Thyroid gland (tissue), 4 donors: ENCODE data around the gene TBC1D13. TPM values are rescaled to one million over a fixed set of nuclear protein-coding genes. Genes with fewer than 3 reads are reported as not detected.
A peak's percentile ranks its signal among the peaks of the same experiment; 100 is the strongest.

Experiments used
- DNase-seq, 2 donors: peaks; one replicate each; pipeline ENCODE4 v3.0.0-alpha.2; 2019
- H3K27ac ChIP-seq, 3 donors: fragments of 200-600 bp; sonication (generic); 1 replicate in 2 of 3; 2 replicates in 1 of 3; pipeline ENCODE4 v1.5.1; 2016 to 2019; ENCODE audit warnings: mild to moderate bottlenecking in 1 of 3, moderate library complexity in 1 of 3
- H3K27me3 ChIP-seq: fragments of 200-600 bp; sonication (generic); one replicate; pipeline ENCODE4 v1.5.1; 2019
- H3K36me3 ChIP-seq, 2 donors: fragments of 200-600 bp; sonication (generic); one replicate each; pipeline ENCODE4 v1.5.1; 2016 to 2019
- H3K4me1 ChIP-seq, 2 donors: fragments of 200-600 bp; sonication (generic); one replicate each; pipeline ENCODE4 v1.5.1; 2017 to 2019
- H3K4me3 ChIP-seq, 3 donors: fragments of 200-600 bp; sonication (generic); replicated peaks in 1 of 3; 1 replicate in 2 of 3; 2 replicates in 1 of 3; pipeline ENCODE4 v1.5.1; 2016; ENCODE audit warnings: mild to moderate bottlenecking in 1 of 3
- H3K9me3 ChIP-seq: fragments of 200-600 bp; sonication (generic); one replicate; pipeline ENCODE4 v1.5.1; 2017
- POLR2A ChIP-seq, 2 donors: fragments of 450-650 bp; IDR thresholded peaks; one replicate each; pipeline ENCODE4 v1.6.1; 2017; ENCODE audit warnings: antibody characterized with exemption in 2 of 2, mild to moderate bottlenecking in 2 of 2, moderate library complexity in 1 of 2
- WGBS, 2 donors: methylation state at CpG; one replicate each; pipeline ENCODE4 v1.1.5; 2017; 5-methylcytosine and 5-hydroxymethylcytosine counted together
- intact Hi-C: fragments of 100-400 bp; cut with DNase I; formaldehyde crosslinking; loops from one replicate; pipeline ENCODE4 v1.15.1; 2023
- total RNA-seq, 4 donors: library from RNA; depleted of rRNA; stranded (reverse); fragments of >200 nt; gene quantifications; one replicate each; pipeline ENCODE4 v1.2.3, GENCODE V29; 2016
- TF ChIP-seq, protein P1 (sequence below), 6 experiments: fragments of 200-600 bp in 3 of 6; fragments of 450-650 bp in 3 of 6; sonication (generic) in 3 of 6; IDR thresholded peaks; one replicate each; pipeline ENCODE4 v1.5.1; 2016 to 2019; ENCODE audit warnings: antibody characterized with exemption in 6 of 6, mild to moderate bottlenecking in 2 of 6, inconsistent platforms in 1 of 6, moderate library complexity in 1 of 6

Gene TBC1D13
- total RNA-seq, 4 donors from 2014 or later, result 18.6 to 32.1 (median 27.6) TPM

DNA sequence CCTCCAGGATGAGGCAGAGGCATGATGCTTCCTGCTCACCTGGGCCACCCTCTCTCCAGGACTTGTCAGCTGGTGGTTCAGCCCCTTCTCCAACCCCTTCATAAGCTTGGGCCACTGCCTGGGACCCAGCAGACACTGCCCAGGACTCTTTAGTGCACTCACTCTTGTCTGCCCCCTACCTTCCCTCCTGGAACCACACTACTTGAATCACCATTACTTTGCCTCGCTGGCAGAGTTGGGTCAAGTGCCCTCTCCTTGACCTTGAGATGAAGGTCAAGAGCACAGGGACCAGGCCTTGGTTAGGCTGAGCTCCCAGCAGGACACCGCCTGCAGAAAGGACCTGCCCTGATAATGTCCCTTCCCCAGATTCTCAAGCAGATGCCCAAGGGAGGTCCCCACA lies 22.8 kb downstream of the TBC1D13 start:
- TF ChIP-seq, protein P1, sequence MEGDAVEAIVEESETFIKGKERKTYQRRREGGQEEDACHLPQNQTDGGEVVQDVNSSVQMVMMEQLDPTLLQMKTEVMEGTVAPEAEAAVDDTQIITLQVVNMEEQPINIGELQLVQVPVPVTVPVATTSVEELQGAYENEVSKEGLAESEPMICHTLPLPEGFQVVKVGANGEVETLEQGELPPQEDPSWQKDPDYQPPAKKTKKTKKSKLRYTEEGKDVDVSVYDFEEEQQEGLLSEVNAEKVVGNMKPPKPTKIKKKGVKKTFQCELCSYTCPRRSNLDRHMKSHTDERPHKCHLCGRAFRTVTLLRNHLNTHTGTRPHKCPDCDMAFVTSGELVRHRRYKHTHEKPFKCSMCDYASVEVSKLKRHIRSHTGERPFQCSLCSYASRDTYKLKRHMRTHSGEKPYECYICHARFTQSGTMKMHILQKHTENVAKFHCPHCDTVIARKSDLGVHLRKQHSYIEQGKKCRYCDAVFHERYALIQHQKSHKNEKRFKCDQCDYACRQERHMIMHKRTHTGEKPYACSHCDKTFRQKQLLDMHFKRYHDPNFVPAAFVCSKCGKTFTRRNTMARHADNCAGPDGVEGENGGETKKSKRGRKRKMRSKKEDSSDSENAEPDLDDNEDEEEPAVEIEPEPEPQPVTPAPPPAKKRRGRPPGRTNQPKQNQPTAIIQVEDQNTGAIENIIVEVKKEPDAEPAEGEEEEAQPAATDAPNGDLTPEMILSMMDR (IDR thresholded peaks at IDR 0.05), result no peak
- no peak for TF ChIP-seq POLR2A (IDR thresholded peaks at IDR 0.05)
- Histone ChIP-seq H3K4me3 (no peak overlapping the region), H3K9me3 (no peaks in the 10 kb centered on the region), H3K36me3 (peaks cover 24 to 27% of the 10 kb centered on the region in 2 donors), H3K27ac (no peak overlapping the region), H3K27me3 (no peaks in the 10 kb centered on the region), H3K4me1 (no peaks in the 10 kb centered on the region)
- no peak for DNase-seq
- intact Hi-C loops, result no loop called here
- 56 to 67% methylated on average over 2 of the region's 2 CpGs for WGBS, 2 donors

DNA sequence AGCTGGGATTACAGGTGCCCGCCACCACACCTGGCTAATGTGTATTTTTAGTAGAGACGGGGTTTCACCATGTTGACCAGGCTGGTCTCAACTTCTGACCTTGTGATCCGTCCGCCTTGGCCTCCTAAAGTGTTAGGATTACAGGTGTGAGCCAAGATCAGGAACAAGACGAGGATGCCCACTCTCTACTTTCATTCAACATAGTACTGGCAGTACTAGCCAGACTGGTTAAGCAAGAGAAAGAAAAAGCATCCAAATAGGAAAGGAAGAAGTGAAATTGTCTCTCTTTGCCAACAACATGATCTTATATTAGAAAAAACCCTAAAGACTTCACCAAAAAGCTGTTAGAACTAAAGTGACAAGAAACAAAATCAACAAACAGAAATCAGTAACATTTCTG lies 23.8 kb downstream of the TBC1D13 start:
- DNase-seq, result no peak
- Histone ChIP-seq H3K4me3 (no peak overlapping the region), H3K9me3 (no peaks in the 10 kb centered on the region), H3K27ac (no peak overlapping the region), H3K4me1 (no peaks in the 10 kb centered on the region), H3K27me3 (no peaks in the 10 kb centered on the region), H3K36me3 (peaks cover 18 to 20% of the 10 kb centered on the region in 2 donors)
- 78 to 81% methylated on average over 5 of the region's 5 CpGs for WGBS, 2 donors
- TF ChIP-seq, protein P1 (IDR thresholded peaks at IDR 0.05), result no peak
- TF ChIP-seq POLR2A (IDR thresholded peaks at IDR 0.05), result no peak
- intact Hi-C loops, result no loop called here

DNA sequence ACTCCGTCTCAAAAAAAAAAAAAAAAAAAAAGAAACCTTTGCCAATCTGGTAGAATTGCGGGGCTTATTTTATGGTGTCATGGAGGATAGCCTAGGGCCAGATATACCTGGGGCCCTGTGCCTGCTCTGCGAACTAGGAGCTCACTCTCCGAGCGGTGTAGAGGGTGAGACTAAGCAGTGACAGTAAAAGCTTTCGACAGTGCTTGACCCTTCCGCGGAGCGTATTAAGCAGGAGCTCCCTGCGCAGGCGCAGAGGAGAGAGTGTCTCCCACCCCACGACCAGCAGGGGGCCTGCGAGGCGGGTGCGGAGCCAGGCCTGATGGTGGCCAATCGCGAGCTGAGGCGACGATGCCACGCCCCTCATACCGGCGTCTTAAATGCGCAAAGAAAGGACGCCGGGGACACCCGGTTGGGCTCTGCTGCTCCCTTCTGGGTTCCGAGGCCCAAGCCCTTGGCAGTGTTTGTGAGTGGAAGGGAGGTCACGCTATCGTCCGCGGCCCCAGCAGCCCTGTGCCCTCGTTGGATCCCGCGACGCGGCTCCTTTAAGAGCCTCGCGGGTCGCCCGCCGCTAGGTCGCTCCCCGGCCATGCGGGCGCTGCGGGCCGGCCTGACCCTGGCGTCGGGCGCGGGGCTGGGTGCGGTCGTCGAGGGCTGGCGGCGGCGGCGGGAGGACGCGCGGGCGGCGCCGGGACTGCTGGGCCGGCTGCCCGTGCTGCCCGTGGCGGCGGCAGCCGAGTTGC lies 31.2 kb downstream of the TBC1D13 start, which contains the start of gene ENDOG:
Gene ENDOG, plus strand, starts transcription at position 402 of the 740 bp plus-strand sequence. Its CDS starts 185 bp downstream, at position 587.
- Histone ChIP-seq H3K36me3 (peaks cover 8 to 13% of the 10 kb centered on the region in 2 donors), H3K4me3 (peak within 1 kb of the TSS; percentile 24 to 54 (median 24)), H3K27ac (peak within 1 kb of the TSS in 1 of 3 donors; percentile 68), H3K27me3 (no peaks in the 10 kb centered on the region), H3K9me3 (no peaks in the 10 kb centered on the region), H3K4me1 (peaks cover 9% of the 10 kb centered on the region in 2 donors)
- DNase-seq, result peak; percentile 98 to 99
- peak in 1 of 2 donors; percentile 97 for TF ChIP-seq POLR2A (IDR thresholded peaks at IDR 0.05)
- TF ChIP-seq, protein P1 (IDR thresholded peaks at IDR 0.05), result peak; percentile 92 to 99 (median 98)
- 0 to 1% methylated on average over 10 to 45 of the region's 70 CpGs for WGBS, 2 donors
- intact Hi-C loops, result no loop called here

DNA sequence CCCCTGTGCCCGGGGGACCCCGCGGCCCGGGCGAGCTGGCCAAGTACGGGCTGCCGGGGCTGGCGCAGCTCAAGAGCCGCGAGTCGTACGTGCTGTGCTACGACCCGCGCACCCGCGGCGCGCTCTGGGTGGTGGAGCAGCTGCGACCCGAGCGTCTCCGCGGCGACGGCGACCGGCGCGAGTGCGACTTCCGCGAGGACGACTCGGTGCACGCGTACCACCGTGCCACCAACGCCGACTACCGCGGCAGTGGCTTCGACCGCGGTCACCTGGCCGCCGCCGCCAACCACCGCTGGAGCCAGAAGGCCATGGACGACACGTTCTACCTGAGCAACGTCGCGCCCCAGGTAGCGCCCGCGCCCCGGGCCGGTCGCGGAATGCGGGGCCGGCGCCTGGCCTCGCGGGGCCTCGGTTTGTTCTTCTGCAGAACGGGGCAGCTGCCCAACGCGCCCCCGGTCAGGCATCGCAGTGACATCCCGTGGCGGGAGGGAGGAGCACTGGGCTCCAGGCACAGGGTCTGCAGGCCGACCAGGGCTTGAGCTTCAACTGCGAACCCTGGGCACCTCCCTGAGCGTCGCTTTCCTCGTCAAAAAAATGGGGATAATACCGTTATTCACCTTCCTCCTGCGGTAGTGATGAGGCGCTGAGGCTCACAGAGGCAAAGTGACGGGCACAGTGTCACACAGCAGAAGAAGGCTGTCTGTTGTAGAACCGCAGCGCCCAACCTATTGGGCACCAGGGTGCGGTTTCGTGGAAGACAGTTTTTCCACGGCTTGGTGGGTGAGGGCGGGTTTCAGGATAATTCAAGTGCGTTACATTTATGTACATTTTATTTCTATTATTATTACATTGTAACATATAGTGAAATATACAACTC lies 32.0 kb downstream of the TBC1D13 start:
- H3K36me3 ChIP-seq, result peaks cover 11 to 13% of the 10 kb centered on the region in 2 donors
- WGBS, 2 donors, result 43 to 76% methylated on average over 8 to 24 of the region's 90 CpGs
- H3K9me3 ChIP-seq, result no peaks in the 10 kb centered on the region
- intact Hi-C loops, result no loop called here
- peak; percentile 53 to 56 for DNase-seq
- TF ChIP-seq POLR2A (IDR thresholded peaks at IDR 0.05), result no peak
- TF ChIP-seq, protein P1 (IDR thresholded peaks at IDR 0.05), result no peak
- no peaks in the 10 kb centered on the region for H3K27me3 ChIP-seq
- peak overlapping the region; percentile 24 to 54 (median 24) for H3K4me3 ChIP-seq
- peaks cover 9% of the 10 kb centered on the region in 2 donors for H3K4me1 ChIP-seq
- H3K27ac ChIP-seq, result peak overlapping the region in 1 of 3 donors; percentile 36
